ENCODE results near the gene CYP11A1.

CYP11A1 gene

GRCh38 chr15:74347757-74348250, 19.6 kb downstream of the CYP11A1 start:
- no peak for TF ChIP-seq CTCF (IDR thresholded peaks at IDR 0.05; ENCODE audit: insufficient read depth, low read length)
- TF ChIP-seq GABPA (IDR thresholded peaks at IDR 0.05; ENCODE audit: low read depth), result no peak
- TF ChIP-seq REST (IDR thresholded peaks at IDR 0.05; ENCODE audit: insufficient replicate concordance, low read depth), result no peak
- no peak for TF ChIP-seq POLR2AphosphoS5 (IDR thresholded peaks at IDR 0.05; ENCODE audit: low read depth)
- TF ChIP-seq SPI1 (IDR thresholded peaks at IDR 0.05; ENCODE audit: borderline replicate concordance, low read depth), result no peak
- no peak for DNase-seq (ENCODE audit: low read depth in 1 of 2, low spot score in 1 of 2)
- H3K27ac ChIP-seq (replicated peaks), result no peak overlapping the region
- H3K4me3 ChIP-seq (replicated peaks; ENCODE audit: insufficient read depth, low read length), result no peak overlapping the region
- H3K27me3 ChIP-seq (ENCODE audit: insufficient read depth, poor library complexity, severe bottlenecking), result peaks cover 2% of the 10 kb centered on the region

- Histone ChIP-seq H3K27me3 (ENCODE audit: insufficient read depth, poor library complexity, severe bottlenecking) (no peaks in the 10 kb centered on the region), H3K4me3 (replicated peaks; ENCODE audit: insufficient read depth, low read length) (no peak overlapping the region), H3K27ac (replicated peaks) (no peak overlapping the region)
- DNase-seq (ENCODE audit: low read depth in 1 of 2, low spot score in 1 of 2), result no peak
- TF ChIP-seq REST (IDR thresholded peaks at IDR 0.05; ENCODE audit: insufficient replicate concordance, low read depth) (no peak), POLR2AphosphoS5 (IDR thresholded peaks at IDR 0.05; ENCODE audit: low read depth) (no peak), GABPA (IDR thresholded peaks at IDR 0.05; ENCODE audit: low read depth) (no peak), CTCF (IDR thresholded peaks at IDR 0.05; ENCODE audit: insufficient read depth, low read length) (no peak), SPI1 (IDR thresholded peaks at IDR 0.05; ENCODE audit: borderline replicate concordance, low read depth) (no peak)
Observed at GRCh38 chr15:74345051-74345450, 22.4 kb downstream of the CYP11A1 start.

- Histone ChIP-seq H3K27me3 (ENCODE audit: insufficient read depth, poor library complexity, severe bottlenecking) (no peaks in the 10 kb centered on the region), H3K27ac (replicated peaks) (no peak overlapping the region), H3K4me3 (replicated peaks; ENCODE audit: insufficient read depth, low read length) (no peak overlapping the region)
- DNase-seq (ENCODE audit: low read depth in 1 of 2, low spot score in 1 of 2), result no peak
- TF ChIP-seq REST (IDR thresholded peaks at IDR 0.05; ENCODE audit: insufficient replicate concordance, low read depth), result no peak
- no peak for TF ChIP-seq POLR2AphosphoS5 (IDR thresholded peaks at IDR 0.05; ENCODE audit: low read depth)
- no peak for TF ChIP-seq GABPA (IDR thresholded peaks at IDR 0.05; ENCODE audit: low read depth)
- no peak for TF ChIP-seq SPI1 (IDR thresholded peaks at IDR 0.05; ENCODE audit: borderline replicate concordance, low read depth)
- no peak for TF ChIP-seq CTCF (IDR thresholded peaks at IDR 0.05; ENCODE audit: insufficient read depth, low read length)
Observed at GRCh38 chr15:74343797-74344127, 23.7 kb downstream of the CYP11A1 start.

All from HL-60 (cell line).